GM18909 (cell line): Measurements from ENCODE around the gene KMO.
A peak's percentile ranks its signal among the peaks of the same experiment; 100 is the strongest.

Experiments
- ATAC-seq: cut with Tn5 transposase; IDR thresholded peaks from one replicate; pipeline ENCODE4 v1.9.1; 2021; ENCODE audit warnings: mild to moderate bottlenecking; ENCODE audit not compliant: unreplicated experiment, poor library complexity

The KMO gene

DNA sequence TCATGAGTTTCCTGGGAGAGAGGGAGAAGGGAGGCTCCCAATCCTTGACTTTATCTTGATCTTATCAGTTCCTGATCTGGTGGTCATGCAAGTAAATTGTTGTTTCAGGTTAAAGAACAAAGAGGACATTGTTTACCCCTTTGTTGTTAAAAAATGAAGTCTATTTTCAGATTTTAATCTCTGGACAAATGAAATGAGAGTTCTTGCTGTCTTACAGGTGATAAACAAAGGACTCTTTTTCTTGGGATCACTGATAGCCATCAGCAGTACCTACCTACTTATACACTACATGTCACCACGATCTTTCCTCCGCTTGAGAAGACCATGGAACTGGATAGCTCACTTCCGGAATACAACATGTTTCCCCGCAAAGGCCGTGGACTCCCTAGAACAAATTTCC, 59.6 kb downstream of the KMO start:
- no peak for ATAC-seq

DNA sequence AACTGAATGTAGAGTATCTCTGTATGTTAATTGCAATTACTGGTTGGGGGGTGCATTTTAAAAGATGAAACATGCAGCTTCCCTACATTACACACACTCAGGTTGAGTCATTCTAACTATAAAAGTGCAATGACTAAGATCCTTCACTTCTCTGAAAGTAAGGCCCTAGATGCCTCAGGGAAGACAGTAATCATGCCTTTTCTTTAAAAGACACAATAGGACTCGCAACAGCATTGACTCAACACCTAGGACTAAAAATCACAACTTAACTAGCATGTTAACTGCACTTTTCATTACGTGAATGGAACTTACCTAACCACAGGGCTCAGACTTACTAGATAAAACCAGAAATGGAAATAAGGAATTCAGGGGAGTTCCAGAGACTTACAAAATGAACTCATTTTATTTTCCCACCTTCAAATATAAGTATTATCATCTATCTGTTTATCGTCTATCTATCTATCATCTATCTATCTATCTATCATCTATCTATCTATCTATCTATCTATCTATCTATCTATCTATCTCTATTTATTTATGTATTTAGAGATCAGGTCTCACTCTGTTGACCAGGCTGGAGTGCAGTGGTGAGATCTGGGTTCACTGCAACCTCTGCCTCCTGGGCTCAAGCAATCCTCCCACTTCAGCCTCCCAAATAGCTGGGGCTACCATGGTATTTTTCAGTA, 60.2 kb downstream of the KMO start:
- peak; percentile 79 for ATAC-seq

DNA sequence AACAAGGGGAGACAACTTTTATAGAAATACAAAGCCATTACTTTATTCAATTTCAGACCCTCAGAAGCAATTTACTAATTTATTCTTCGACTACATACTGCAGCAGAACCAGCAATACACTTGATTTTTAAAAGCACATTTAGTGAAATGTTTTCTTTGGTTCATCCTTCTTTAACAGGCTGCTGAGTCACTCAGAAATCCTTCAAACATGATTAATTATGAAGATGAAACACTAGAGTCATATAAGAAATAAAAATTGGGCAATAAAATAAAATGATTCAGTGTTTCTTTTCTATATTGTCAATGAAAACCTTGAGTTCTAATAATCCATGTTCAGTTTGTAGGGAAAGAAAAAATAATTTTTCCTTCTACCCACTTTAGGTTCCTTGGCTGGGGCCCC, 61.0 kb downstream of the KMO start:
- ATAC-seq = no peak

DNA sequence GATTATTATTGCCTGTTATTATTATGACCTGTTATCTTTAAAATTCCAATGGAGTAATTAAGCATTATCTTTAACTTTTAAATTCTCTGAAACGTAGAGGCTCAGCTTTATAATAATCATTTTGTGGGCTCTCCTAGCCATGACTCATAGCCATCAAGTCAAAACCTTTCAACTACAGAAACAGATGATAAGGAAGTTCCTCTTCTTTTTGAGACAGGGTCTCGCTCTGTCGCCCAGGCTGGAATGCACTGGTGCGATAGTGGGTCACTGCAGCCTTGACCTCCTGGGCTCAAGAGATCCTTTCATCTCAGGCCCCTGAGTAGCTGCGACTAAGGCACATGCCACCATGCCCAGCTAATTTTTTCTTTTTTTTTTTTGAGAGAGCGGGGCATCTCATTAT, 64.5 kb downstream of the KMO start:
- no peak for ATAC-seq

DNA sequence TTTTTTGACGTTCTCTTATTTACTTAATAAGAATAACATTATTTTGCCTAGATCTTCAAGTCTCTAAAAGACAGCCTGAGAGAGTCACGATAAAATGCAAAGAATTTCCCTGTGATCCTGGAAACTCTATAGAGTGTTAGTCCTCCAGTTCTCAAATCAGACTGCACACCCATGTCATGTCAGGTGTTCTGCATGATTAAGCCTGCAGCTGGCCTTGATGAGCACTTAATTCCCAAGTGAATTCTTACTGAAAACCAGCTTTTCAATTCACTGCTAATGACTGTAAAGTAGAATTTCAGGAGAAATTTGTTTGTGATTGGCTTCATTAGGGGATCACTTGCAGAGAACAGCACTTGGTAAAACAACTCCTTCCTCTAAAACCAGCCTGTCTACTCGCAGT, 66.1 kb downstream of the KMO start:
- peak; percentile 50 for ATAC-seq

DNA sequence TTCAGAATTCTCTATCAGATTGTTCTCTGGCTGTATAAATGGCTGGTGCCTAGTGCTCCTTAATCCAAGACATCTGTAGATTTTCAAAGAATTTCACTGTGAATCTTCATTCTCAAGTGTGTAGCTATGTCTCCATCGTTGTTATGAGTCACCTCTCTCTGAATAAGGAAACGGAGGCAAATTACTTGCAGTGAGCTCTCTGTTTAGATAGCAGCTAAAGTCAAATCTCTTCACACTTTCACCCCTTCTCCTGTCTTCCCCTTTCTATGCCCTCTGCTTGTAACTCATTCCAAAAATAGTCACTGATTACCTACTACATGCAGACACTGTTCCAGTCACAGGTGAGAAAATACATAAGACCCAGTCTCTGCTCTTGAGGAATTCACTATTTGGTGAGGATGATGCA, 68.3 kb downstream of the KMO start:
- ATAC-seq = peak; percentile 81

DNA sequence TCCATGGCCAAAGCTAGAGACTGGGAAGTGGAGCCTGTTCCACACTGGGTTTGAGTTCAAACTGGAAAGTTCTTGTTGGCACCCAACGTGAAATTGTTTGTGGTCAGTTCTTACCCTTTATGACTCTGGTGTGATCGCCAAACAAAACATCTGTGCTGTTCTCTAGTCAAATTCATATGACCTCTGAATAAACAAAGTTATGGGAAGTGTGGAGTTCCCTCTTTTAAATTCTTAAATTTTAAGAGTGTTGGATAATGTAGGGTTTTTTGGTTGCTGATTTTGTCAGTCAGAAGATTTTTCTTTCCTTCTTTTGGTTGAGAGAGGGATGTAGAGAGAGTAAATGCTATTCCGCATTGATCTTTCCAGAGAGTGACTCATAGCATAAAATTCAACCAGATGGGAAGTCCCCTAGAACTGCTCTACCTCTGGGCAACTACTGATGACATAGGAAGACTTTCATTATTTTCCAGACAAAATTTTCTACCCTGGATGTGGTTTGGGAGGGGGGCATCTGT, 71.6 kb downstream of the KMO start:
- no peak for ATAC-seq

DNA sequence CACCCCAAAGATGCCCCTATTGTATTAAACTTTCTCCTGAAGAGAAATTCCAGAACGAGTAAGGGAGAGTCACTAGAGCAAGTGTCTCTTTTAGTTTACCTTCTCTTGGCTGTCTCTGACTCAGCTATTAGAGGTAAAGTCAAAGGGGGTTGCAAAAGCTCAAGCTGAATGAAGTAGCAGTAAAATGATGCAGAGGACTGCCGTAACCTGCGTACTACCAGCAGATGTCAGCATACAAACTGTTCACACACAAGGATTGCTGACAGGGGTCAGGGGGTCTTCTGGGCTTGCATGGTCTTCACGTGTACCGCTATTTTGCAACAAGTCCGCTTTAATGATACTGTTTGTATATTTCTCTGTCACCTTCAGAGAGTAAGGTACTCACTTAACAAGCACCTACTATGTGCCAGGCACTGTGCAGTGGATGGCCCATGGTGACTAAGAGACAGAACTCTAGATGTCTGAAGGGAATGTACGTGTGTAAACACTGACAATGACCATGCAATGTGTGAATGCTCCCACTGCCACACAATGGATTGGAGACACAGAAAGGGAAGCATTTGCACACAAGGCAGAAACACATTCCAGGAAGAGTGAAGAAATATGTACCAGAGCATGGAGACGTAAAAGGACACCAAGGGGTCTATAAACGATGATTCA, 73.1 kb downstream of the KMO start:
- no peak for ATAC-seq

DNA sequence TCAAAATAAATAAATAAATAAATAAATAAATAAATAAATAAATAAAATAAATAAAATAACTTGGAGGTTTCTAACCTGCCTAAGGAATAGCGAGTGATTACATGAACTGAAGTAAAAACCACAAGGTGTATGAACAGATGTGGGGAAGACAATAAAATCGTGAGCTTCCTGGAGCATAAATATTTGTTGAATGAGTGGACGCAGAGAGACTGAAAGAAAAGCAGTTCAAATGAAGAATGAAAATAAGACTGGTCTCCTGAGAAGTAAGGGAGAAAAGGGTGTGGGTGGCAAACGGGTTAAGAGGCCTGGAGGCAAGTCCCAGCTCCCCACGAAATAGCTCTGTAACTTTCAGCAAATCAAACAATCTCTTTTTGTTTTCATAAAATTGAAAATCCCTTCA, 74.4 kb downstream of the KMO start:
- ATAC-seq = no peak

DNA sequence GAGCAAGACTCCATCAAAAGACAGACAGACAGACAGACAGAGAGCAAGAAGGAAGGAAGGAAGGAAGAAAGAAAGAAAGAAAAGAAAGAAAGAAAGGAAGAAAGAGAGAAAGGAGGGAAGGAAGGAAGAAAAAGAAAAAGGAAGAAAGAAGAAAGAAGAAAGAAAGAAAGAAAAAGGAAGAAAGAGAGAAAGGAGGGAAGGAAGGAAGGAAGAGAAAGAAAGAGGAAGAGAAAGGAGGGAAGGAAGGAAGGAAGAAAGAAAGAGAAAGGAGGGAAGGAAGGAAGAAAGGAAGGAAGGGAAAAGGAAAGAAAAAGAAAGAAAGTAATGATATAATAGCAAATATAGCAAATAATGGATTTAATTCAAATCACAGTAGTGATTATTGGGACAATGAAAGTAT, 75.3 kb downstream of the KMO start:
- no peak for ATAC-seq

DNA sequence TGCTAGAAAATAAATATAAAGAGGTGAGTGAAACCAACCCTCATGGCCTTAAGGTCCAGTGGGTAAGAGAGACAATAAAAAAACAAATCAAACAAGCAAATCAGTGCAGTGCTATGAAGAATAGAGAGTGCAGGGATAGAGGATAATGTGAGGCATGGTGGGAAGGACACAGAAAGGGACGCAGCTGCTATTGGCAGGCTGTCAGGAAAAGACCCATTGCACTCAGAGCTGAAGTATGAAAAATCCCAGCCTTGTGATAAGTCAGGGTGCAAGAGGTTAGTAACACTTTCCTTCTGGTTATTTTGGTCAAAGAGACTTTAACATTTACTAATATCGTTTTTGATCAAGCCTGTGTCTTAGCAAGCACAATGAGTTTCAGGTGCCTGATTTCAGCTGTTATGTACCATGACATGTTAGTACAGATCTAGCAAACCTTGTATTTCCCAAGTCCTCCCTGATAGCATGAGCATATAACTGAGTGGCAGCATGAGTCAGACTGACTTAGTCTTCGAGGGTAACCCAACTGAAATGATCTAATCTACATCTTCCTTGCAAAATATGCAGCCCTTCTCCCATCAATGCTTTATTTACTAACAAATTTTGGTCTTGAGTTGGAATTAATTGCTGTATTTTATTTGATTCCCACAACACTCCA, 76.3 kb downstream of the KMO start:
- ATAC-seq = no peak

DNA sequence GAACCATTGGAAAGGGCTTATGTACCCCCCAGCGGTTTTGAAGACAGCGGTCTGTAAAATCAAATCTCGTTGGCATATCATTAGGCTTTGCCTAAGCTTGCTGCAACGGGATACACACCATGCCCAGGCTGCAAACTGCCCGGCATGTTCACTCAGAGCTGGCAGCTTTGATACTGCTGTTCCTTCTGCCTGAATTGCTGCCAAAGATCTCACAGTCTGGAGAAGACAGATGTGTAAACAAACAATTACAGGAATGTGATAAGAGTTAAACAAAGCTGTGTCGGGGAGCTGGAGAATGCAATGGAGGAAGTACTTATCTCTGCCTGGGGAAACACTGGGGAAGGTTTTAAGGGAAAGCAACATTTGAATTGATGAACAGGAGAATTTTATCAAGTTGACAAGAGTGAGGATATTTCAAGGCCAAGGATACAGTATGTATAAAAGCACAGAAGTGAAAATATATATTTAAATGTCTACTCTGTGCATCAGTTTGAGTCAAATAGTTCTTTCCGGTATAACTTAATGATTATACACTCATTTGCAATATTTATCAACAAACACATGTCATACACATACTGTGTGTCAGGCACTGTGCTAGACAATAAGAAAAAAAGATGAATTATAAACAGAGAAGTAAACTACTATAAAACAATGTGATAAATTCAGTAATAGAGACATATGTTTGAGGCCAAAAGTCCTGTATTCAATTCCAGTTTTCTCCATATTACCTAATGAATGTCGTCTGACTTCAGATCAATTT, 78.1 kb downstream of the KMO start:
- ATAC-seq = no peak

DNA sequence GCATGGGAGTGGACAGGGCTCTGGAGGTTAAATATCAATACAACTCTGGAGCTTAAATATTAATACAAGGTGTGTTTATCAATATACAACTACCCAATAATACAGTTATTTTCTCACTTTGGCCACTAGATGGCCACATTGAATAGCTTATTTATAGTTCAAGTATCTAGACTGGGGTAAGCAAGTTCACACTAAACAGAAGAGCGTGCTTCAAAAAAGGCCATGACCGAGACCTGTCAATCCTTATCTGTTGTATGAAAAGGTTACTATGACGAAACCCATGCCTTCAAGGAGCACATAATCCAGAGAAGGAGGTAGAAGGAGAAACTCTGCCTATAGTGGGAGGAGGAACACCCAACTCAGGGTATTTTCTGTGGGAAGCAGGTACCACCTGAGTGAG, 78.9 kb downstream of the KMO start:
- ATAC-seq = peak; percentile 94

DNA sequence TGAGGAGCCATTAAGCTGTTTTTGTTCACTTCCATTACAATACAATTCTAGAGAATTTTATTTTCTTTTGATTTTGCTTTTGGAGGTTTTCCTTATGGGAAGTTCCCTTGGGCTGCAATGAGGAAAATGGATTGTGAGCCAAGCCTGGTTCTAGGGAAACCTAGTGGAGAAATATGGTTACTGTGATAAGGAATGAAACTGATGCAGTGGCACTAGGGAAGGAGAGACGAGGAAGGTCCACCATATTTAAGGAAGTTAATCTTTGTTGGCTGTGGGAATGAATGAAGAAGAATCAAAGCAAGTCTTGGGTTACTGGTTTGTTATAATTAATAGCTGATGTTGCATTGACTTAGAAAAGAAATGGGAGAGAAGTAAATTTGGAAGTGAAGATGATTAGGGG, 79.6 kb downstream of the KMO start:
- ATAC-seq = no peak

DNA sequence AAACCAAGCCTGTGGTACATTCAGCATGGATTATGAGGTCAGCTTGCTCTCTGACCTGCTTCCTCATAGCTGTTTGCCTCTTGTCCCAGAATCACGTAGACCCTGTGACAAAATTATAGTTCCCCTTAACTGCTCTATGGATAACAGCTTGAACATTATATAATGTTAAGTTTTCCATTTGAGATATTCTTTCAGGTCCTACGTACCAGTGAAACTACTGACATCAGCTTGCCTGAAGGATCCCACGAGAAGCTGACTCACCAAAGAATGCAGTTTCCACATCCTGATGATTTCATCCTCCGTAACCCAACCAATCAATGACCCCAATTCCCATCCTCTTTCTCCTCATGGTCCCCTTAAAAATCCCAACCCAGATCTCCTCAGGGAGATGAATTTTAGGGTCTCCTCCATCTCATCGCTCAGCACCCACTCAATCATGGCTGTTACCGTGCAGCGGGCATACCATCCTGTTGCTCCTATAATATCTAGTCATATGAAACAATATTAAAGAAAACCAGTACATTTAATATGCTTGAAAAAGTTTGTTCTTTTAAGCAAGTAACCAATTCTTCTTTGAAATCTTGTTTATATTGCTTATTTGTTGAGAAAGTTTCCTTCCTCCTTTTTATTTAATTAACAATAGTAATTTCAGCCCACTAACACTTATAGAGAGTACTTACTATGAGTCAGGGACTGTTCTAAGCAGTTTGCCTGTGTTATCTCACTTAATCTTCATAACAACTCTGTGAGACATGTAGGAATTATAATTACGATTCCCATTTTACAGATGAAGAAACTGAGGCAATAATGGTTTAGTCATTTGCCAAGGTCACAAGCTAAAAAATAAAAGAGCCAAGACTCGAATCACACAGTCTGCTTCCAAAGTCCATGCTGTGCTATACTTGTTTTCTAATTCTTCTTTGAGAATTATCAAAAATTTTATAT, 80.6 kb downstream of the KMO start:
- ATAC-seq = no peak

DNA sequence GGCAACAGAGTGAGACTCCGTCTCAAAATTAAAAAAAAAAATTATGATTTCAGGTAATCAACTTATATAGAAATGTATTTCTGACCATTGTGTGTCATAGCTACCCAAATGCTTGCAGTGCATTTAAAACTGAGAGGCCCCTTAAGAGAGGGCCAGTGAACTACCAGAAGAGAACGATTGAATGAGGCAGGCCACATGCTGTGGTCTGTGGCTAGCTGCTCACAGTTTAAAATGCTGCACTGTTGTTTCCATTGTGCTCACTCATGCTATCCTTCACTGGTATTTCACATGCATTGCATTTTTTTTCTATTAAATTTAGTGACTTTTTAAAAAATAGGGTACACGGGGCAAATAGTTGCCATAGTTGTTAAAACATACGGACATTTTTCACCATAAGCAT, 82.0 kb downstream of the KMO start:
- no peak for ATAC-seq

DNA sequence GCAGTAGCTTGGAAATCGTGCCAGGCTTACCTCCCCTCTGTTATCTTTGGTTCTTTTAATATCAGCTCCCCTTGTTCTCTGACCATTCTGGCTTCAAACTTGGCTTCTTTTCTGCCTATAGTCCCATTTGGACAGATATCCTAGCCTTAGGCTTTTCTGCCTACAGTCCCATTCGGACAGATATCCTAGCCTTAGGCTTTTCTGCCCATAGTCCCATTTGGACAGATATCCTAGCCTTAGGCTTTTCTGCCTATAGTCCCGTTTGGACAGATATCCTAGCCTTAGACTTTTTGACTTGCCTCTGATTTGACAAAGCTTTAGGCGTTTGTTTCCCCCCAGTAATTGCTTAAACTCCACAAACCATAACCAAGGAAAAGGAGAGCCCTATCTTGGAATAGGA, 82.4 kb downstream of the KMO start:
- no peak for ATAC-seq

DNA sequence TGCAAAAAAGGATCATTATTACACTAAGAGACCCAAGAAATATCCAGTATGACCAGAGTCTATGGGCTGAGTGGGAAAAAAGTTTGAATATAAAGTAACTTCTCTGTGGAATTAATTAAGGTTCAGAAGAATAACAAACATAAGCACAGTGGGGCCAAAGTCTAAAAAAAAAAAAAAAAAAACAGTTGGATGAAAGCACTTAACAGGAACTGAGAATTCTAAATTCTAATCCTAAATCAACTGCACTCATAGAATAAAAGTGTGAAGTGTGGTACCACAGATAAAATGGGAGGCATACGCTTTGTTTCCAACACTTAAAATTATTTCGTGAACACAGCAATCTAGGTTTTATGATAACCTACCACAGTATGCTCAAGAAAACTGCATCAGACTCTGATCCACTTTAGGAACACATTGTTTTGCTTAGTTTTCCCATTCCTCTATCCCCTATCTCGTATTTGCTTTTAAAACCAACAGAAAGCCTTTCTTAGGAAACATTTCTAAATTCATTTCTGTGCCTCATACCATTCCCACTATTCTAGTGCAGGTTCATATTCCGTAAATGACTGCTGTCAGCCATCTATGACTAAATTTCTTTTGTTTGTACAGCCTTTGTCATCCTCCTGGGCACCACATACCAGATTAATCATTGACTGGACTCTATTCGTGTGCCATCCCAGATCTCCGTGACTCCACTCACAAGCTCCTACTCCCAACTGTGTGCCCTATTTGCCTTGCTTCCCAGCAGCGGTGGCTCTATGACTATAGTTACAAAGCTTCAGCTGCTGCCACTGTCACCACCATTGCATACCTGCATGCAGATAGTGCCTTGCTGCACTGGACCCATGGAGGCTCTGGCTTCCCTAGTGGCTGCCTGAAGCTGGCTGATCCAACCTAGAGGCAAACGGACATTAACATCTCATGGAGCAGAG, 83.1 kb downstream of the KMO start:
- ATAC-seq = no peak

DNA sequence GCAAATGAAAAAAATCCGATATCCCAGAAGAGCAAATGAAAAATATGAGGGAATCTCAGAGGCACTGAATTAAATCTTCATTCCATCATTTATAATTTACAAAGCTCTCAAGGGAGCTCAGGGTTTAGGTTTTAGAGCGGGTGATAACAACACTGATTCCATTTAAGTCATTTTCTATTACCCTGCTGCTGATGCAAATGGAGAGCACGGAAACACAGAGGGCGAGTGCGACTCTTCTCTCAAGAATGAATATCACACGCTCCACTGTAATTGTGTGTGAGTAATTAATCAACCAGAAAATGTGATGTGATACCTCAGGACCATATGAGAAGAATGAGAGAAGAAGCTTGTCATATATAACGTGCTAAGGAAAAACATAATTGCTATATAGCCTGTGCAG, 85.2 kb downstream of the KMO start:
- ATAC-seq = no peak
